Stimulated activated naive B cell treated with anti-CD40 and anti-IgM and Interleukin-4, amounts not matched to agents 10 μg/mL and 1 μg/mL and 100 μg/mL, for 72 hours (primary cell): ENCODE data around the gene RBP3.

Experiments used
- ATAC-seq, 2 donors: fragments of 150-1000 bp; cut with Tn5 transposase; replicated peaks; 2 replicates each; pipeline ENCODE4 v1.10.0; 2021; ENCODE audit warnings: moderate library complexity in 1 of 2
- DNase-seq: peaks from one replicate; pipeline ENCODE4 v3.0.0; 2021
- H3K27ac Mint-ChIP-seq: one replicate; pipeline ENCODE4 v1.8.0; 2022; ENCODE audit warnings: mild to moderate bottlenecking, mixed read lengths
- H3K27me3 Mint-ChIP-seq, 2 donors: one replicate each; pipeline ENCODE4 v1.8.0; 2022; ENCODE audit warnings: mixed read lengths in 2 of 2
- H3K36me3 Mint-ChIP-seq, 2 donors: one replicate each; pipeline ENCODE4 v1.8.0; 2022; ENCODE audit warnings: mixed read lengths in 2 of 2, mild to moderate bottlenecking in 1 of 2
- H3K4me1 Mint-ChIP-seq, 2 donors: one replicate each; pipeline ENCODE4 v1.8.0; 2022; ENCODE audit warnings: mixed read lengths in 2 of 2, mild to moderate bottlenecking in 1 of 2
- H3K4me3 Mint-ChIP-seq, 2 donors: one replicate each; pipeline ENCODE4 v1.8.0; 2022; ENCODE audit warnings: mild to moderate bottlenecking in 2 of 2, mixed read lengths in 2 of 2, moderate library complexity in 1 of 2
- H3K9me3 Mint-ChIP-seq, 2 donors: one replicate each; pipeline ENCODE4 v1.8.0; 2022; ENCODE audit warnings: mixed read lengths in 2 of 2, mild to moderate bottlenecking in 1 of 2

RBP3 gene

GRCh38 chr10:47362199-47362598 is 14.0 kb downstream of the RBP3 start:
- Mint-ChIP-seq H3K27ac (no peak overlapping the region), H3K4me1 (no peaks in the 10 kb centered on the region), H3K9me3 (no peaks in the 10 kb centered on the region), H3K27me3 (peaks cover 0 to 7% of the 10 kb centered on the region in 2 donors), H3K4me3 (no peak overlapping the region), H3K36me3 (no peaks in the 10 kb centered on the region)
- ATAC-seq = no peak
- DNase-seq = no peak

GRCh38 chr10:47363781-47364180 is 15.6 kb downstream of the RBP3 start:
- Mint-ChIP-seq H3K4me1 (no peaks in the 10 kb centered on the region), H3K27me3 (peaks cover 0 to 7% of the 10 kb centered on the region in 2 donors), H3K36me3 (no peaks in the 10 kb centered on the region), H3K9me3 (no peaks in the 10 kb centered on the region), H3K4me3 (no peak overlapping the region), H3K27ac (no peak overlapping the region)
- DNase-seq = no peak
- no peak for ATAC-seq

- DNase-seq = no peak
- Mint-ChIP-seq H3K9me3 (no peaks in the 10 kb centered on the region), H3K27me3 (peaks cover 0 to 4% of the 10 kb centered on the region in 2 donors)
Measured at GRCh38 chr10:47364366-47364765, 16.2 kb downstream of the RBP3 start.

GRCh38 chr10:47364911-47365310 is 16.7 kb downstream of the RBP3 start:
- no peaks in the 10 kb centered on the region for H3K36me3 Mint-ChIP-seq
- H3K4me3 Mint-ChIP-seq = no peak overlapping the region
- no peak overlapping the region for H3K27ac Mint-ChIP-seq
- peaks cover 0 to 4% of the 10 kb centered on the region in 2 donors for H3K27me3 Mint-ChIP-seq
- DNase-seq (no peak), ATAC-seq (no peak)
- no peaks in the 10 kb centered on the region for H3K4me1 Mint-ChIP-seq
- H3K9me3 Mint-ChIP-seq = no peaks in the 10 kb centered on the region

More at GRCh38 chr10:47364366-47364765, 16.2 kb downstream of the RBP3 start:
- Mint-ChIP-seq H3K4me1 (no peaks in the 10 kb centered on the region), H3K27ac (no peak overlapping the region), H3K4me3 (no peak overlapping the region), H3K36me3 (no peaks in the 10 kb centered on the region)
- no peak for ATAC-seq

- H3K27ac Mint-ChIP-seq = no peak overlapping the region
- ATAC-seq (no peak), DNase-seq (no peak)
- no peaks in the 10 kb centered on the region for H3K9me3 Mint-ChIP-seq
- no peaks in the 10 kb centered on the region for H3K36me3 Mint-ChIP-seq
- H3K27me3 Mint-ChIP-seq = peaks cover 0 to 4% of the 10 kb centered on the region in 2 donors
- H3K4me3 Mint-ChIP-seq = no peak overlapping the region
- H3K4me1 Mint-ChIP-seq = no peaks in the 10 kb centered on the region
Measured at GRCh38 chr10:47365431-47366180, 17.4 kb downstream of the RBP3 start.

GRCh38 chr10:47366181-47366631 is 18.0 kb downstream of the RBP3 start:
- Mint-ChIP-seq H3K36me3 (no peaks in the 10 kb centered on the region), H3K4me3 (no peak overlapping the region)

GRCh38 chr10:47366731-47367460 is 18.7 kb downstream of the RBP3 start:
- no peak overlapping the region for H3K27ac Mint-ChIP-seq
- H3K4me3 Mint-ChIP-seq = no peak overlapping the region
- ATAC-seq (no peak), DNase-seq (no peak)
- no peaks in the 10 kb centered on the region for H3K36me3 Mint-ChIP-seq
- H3K27me3 Mint-ChIP-seq = peaks cover 0 to 4% of the 10 kb centered on the region in 2 donors
- no peaks in the 10 kb centered on the region for H3K9me3 Mint-ChIP-seq
- H3K4me1 Mint-ChIP-seq = no peaks in the 10 kb centered on the region

More at GRCh38 chr10:47366181-47366631, 18.0 kb downstream of the RBP3 start:
- no peaks in the 10 kb centered on the region for H3K4me1 Mint-ChIP-seq
- no peaks in the 10 kb centered on the region for H3K9me3 Mint-ChIP-seq
- H3K27ac Mint-ChIP-seq = no peak overlapping the region
- peaks cover 0 to 4% of the 10 kb centered on the region in 2 donors for H3K27me3 Mint-ChIP-seq
- ATAC-seq (no peak), DNase-seq (no peak)

GRCh38 chr10:47367646-47368045 is 19.5 kb downstream of the RBP3 start:
- Mint-ChIP-seq H3K36me3 (no peaks in the 10 kb centered on the region), H3K27ac (no peak overlapping the region), H3K4me1 (no peaks in the 10 kb centered on the region), H3K4me3 (no peak overlapping the region), H3K9me3 (no peaks in the 10 kb centered on the region), H3K27me3 (peaks cover 0 to 4% of the 10 kb centered on the region in 2 donors)
- no peak for DNase-seq
- ATAC-seq = no peak

- DNase-seq (no peak), ATAC-seq (no peak)
- Mint-ChIP-seq H3K4me1 (no peaks in the 10 kb centered on the region), H3K27me3 (peaks cover 0 to 4% of the 10 kb centered on the region in 2 donors), H3K4me3 (no peak overlapping the region), H3K9me3 (no peaks in the 10 kb centered on the region), H3K27ac (no peak overlapping the region), H3K36me3 (no peaks in the 10 kb centered on the region)
Measured at GRCh38 chr10:47368431-47369180, 20.4 kb downstream of the RBP3 start.

GRCh38 chr10:47369251-47369894 is 21.2 kb downstream of the RBP3 start:
- ATAC-seq (no peak), DNase-seq (no peak)
- Mint-ChIP-seq H3K9me3 (no peaks in the 10 kb centered on the region), H3K36me3 (no peaks in the 10 kb centered on the region), H3K27me3 (peaks cover 0 to 4% of the 10 kb centered on the region in 2 donors), H3K4me3 (no peak overlapping the region), H3K27ac (no peak overlapping the region), H3K4me1 (no peaks in the 10 kb centered on the region)

GRCh38 chr10:47370015-47370767 is 22.0 kb downstream of the RBP3 start:
- Mint-ChIP-seq H3K9me3 (no peaks in the 10 kb centered on the region), H3K27ac (no peak overlapping the region), H3K4me1 (no peaks in the 10 kb centered on the region), H3K4me3 (no peak overlapping the region), H3K36me3 (no peaks in the 10 kb centered on the region), H3K27me3 (peaks cover 0 to under 1% of the 10 kb centered on the region in 2 donors)
- ATAC-seq (no peak), DNase-seq (no peak)

GRCh38 chr10:47370878-47371277 is 22.7 kb downstream of the RBP3 start:
- DNase-seq = no peak
- no peak overlapping the region for H3K4me3 Mint-ChIP-seq
- H3K9me3 Mint-ChIP-seq = no peaks in the 10 kb centered on the region
- no peaks in the 10 kb centered on the region for H3K36me3 Mint-ChIP-seq
- H3K4me1 Mint-ChIP-seq = no peaks in the 10 kb centered on the region
- H3K27ac Mint-ChIP-seq = no peak overlapping the region
- H3K27me3 Mint-ChIP-seq = peaks cover 4 to 5% of the 10 kb centered on the region in 2 donors
- ATAC-seq = no peak

- no peak for DNase-seq
- H3K9me3 Mint-ChIP-seq = no peaks in the 10 kb centered on the region
- no peak overlapping the region for H3K4me3 Mint-ChIP-seq
- no peak overlapping the region for H3K27ac Mint-ChIP-seq
- ATAC-seq = no peak
- peaks cover 11 to 15% of the 10 kb centered on the region in 2 donors for H3K27me3 Mint-ChIP-seq
- H3K4me1 Mint-ChIP-seq = peaks cover 0 to 2% of the 10 kb centered on the region in 2 donors
- H3K36me3 Mint-ChIP-seq = no peaks in the 10 kb centered on the region
Measured at GRCh38 chr10:47371629-47372485, 23.7 kb downstream of the RBP3 start.
